ENCODE measurements around the gene ARHGAP5.

GRCh38 chr14:32077081-32078022 is at the start of gene ARHGAP5:
- TF ChIP-seq POLR2A (IDR thresholded peaks at IDR 0.05) (peak; percentile 54 to 70 (median 56)), CTCF (IDR thresholded peaks at IDR 0.05) (peak in 2 of 7 experiments; percentile 17 to 33)

Measured in body of pancreas (tissue), 4 donors.